Psoas muscle (tissue), 8 donors: Measurements from ENCODE around the gene PRMT7. TPM values are rescaled to one million over a fixed set of nuclear protein-coding genes. Genes with fewer than 3 reads are reported as not detected.
A peak's percentile ranks its signal among the peaks of the same experiment; 100 is the strongest.

Experiments
- ATAC-seq, 4 donors: fragments of 200-7000 bp; cut with Tn5 transposase; one replicate each; pipeline ENCODE4 v1.9.1; 2020; ENCODE audit warnings: moderate library complexity in 3 of 4, mild to moderate bottlenecking in 2 of 4
- DNase-seq, 2 donors: peaks; one replicate each; pipeline ENCODE4 v3.0.0-alpha.2; 2020
- H3K27ac ChIP-seq: fragments of 200-600 bp; one replicate; pipeline ENCODE4 v1.8.0; 2022
- H3K27me3 ChIP-seq, 3 donors: fragments of 200-600 bp in 1 of 3; one replicate each; pipeline versions ENCODE4 v1.6.1 to v1.8.0; 2013 to 2022; ENCODE audit warnings: low read length in 2 of 3, mild to moderate bottlenecking in 2 of 3, moderate library complexity in 1 of 3; ENCODE audit not compliant: insufficient read depth in 3 of 3
- H3K36me3 ChIP-seq, 2 donors: fragments of 200-600 bp in 1 of 2; one replicate each; pipeline versions ENCODE4 v1.6.1 to v1.8.0; 2013 to 2022; ENCODE audit warnings: low read depth in 1 of 2, mild to moderate bottlenecking in 1 of 2, moderate library complexity in 1 of 2; ENCODE audit not compliant: insufficient read depth in 1 of 2
- H3K4me1 ChIP-seq: fragments of 200-600 bp; one replicate; pipeline ENCODE4 v1.8.0; 2022
- H3K4me3 ChIP-seq: fragments of 200-600 bp; one replicate; pipeline ENCODE4 v1.8.0; 2022; ENCODE audit warnings: mild to moderate bottlenecking
- H3K9me3 ChIP-seq: fragments of 200-600 bp; one replicate; pipeline ENCODE4 v1.8.0; 2022
- WGBS, 3 donors: extraction: QIAGEN DNeasy Blood & Tissue Kit; methylation state at CpG; one replicate each; pipeline versions ENCODE4 v1.1.6 to v1.1.7; 2013; 5-methylcytosine and 5-hydroxymethylcytosine counted together
- intact Hi-C, 2 donors: fragments of 100-400 bp; cut with DNase I; formaldehyde crosslinking; loops; one replicate each; pipeline versions ENCODE4 v1.11.0 to v1.14.2; 2022
- polyA plus RNA-seq, 3 donors: library from polyadenylated mRNA; stranded (reverse); fragments of 200-250 nt; gene quantifications; one replicate each; pipeline ENCODE4 v1.2.3, GENCODE V29; 2013
- total RNA-seq, 4 donors: library from RNA; stranded (reverse); fragmentation: NEBNext Ultra II Directional in 2 of 4; extraction: Animal tissue kit (Norgen Biotek cat#: 25700) in 2 of 4; gene quantifications; one replicate each; pipeline versions ENCODE4 v1.2.1 to v1.2.4, GENCODE V29; 2021 to 2023
- TF ChIP-seq, protein P1 (sequence below): fragments of 200-600 bp; IDR thresholded peaks from one replicate; pipeline ENCODE4 v1.8.0; 2022; ENCODE audit warnings: antibody characterized with exemption
- donor health status: healthy with polysubstance abuse.
- donor health status: DM: no; HTN: no; CAD: no; lungs with moderate emphysema.
- donor health status: Bipolar disorder and iron deficiency.
- donor health status: healthy.
- donor health status: DM: yes; HTN: yes; CAD: no.
- donor health status: DM: no; HTN: no; CAD: no.
- donor health status: DM: no; HTN: no; CAD: no.
- donor health status: DM: yes; HTN: yes; CAD: no.

The PRMT7 gene
- total and polyA plus RNA-seq, 7 donors = 18.9 to 45.1 (median 26.0) TPM

- Histone ChIP-seq H3K27me3 (no peaks in the 10 kb centered on the region), H3K36me3 (no peaks in the 10 kb centered on the region), H3K4me3 (no peak overlapping the region), H3K27ac (no peak overlapping the region), H3K4me1 (no peaks in the 10 kb centered on the region), H3K9me3 (no peaks in the 10 kb centered on the region)
- TF ChIP-seq, protein P1, sequence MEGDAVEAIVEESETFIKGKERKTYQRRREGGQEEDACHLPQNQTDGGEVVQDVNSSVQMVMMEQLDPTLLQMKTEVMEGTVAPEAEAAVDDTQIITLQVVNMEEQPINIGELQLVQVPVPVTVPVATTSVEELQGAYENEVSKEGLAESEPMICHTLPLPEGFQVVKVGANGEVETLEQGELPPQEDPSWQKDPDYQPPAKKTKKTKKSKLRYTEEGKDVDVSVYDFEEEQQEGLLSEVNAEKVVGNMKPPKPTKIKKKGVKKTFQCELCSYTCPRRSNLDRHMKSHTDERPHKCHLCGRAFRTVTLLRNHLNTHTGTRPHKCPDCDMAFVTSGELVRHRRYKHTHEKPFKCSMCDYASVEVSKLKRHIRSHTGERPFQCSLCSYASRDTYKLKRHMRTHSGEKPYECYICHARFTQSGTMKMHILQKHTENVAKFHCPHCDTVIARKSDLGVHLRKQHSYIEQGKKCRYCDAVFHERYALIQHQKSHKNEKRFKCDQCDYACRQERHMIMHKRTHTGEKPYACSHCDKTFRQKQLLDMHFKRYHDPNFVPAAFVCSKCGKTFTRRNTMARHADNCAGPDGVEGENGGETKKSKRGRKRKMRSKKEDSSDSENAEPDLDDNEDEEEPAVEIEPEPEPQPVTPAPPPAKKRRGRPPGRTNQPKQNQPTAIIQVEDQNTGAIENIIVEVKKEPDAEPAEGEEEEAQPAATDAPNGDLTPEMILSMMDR = no peak
- ATAC-seq (no peak), DNase-seq (no peak)
- WGBS, 3 donors = 77 to 88% (median 78%) methylated on average over 5 of the region's 5 CpGs
- intact Hi-C loops = no loop called here
Observed at GRCh38 chr16:68382296-68382718, 71.5 kb downstream of the PRMT7 start.

DNA sequence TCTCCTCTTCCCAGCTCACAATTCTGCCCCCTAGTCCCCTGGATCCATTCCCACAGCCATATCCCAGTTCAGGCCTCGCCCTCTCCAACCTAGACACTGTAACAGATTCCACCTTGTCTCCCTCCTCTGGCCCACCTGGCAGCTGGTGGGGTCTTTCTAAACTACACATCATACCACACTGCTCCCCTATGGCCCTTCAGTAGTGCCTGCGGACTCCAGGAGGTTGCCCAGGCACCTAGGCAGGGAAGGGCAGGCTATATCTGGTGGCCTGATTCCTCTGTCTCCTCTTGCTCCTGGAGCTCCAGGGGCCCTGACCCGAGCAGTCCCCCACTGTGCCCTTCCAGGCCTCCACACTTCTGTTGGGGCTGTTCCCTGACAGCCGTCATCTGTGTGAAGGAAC is 73.0 kb downstream of the PRMT7 start:
- WGBS, 3 donors = 88 to 92% (median 92%) methylated on average over 4 of the region's 4 CpGs
- no peak for DNase-seq
- Histone ChIP-seq H3K27ac (no peak overlapping the region), H3K4me1 (no peaks in the 10 kb centered on the region), H3K36me3 (no peaks in the 10 kb centered on the region), H3K9me3 (no peaks in the 10 kb centered on the region), H3K27me3 (no peaks in the 10 kb centered on the region), H3K4me3 (no peak overlapping the region)
- intact Hi-C loops = no loop called here
- TF ChIP-seq, protein P1 = no peak
- ATAC-seq = no peak

GRCh38 chr16:68384288-68385161 is 73.7 kb downstream of the PRMT7 start:
- H3K36me3 ChIP-seq = no peaks in the 10 kb centered on the region
- H3K27ac ChIP-seq = no peak overlapping the region
- 49 to 65% (median 54%) methylated on average over 7 of the region's 7 CpGs for WGBS, 3 donors
- H3K4me1 ChIP-seq = no peaks in the 10 kb centered on the region
- peak in 3 of 4 donors; percentile 47 to 53 (median 48) for ATAC-seq
- H3K9me3 ChIP-seq = no peaks in the 10 kb centered on the region
- H3K4me3 ChIP-seq = no peak overlapping the region
- DNase-seq = no peak
- TF ChIP-seq, protein P1 = no peak
- intact Hi-C loops = no loop called here
- no peaks in the 10 kb centered on the region for H3K27me3 ChIP-seq

- DNase-seq (no peak), ATAC-seq (no peak)
- Histone ChIP-seq H3K4me1 (no peaks in the 10 kb centered on the region), H3K36me3 (no peaks in the 10 kb centered on the region), H3K27me3 (no peaks in the 10 kb centered on the region), H3K4me3 (no peak overlapping the region), H3K9me3 (no peaks in the 10 kb centered on the region), H3K27ac (no peak overlapping the region)
- TF ChIP-seq, protein P1 = no peak
- 75 to 81% (median 79%) methylated on average over 6 of the region's 6 CpGs for WGBS, 3 donors
- intact Hi-C loops = no loop called here
Observed at GRCh38 chr16:68385371-68385770, 74.6 kb downstream of the PRMT7 start.
